KMS-11 (cell line): Measurements from ENCODE around the gene CKM.

Experiments used
- H2AFZ ChIP-seq: fragments of 200-600 bp; sonication (generic); 2 replicates; pipeline ENCODE4 v1.6.1; 2016; ENCODE audit warnings: antibody characterized with exemption, mixed run types, low read depth
- H3K27ac ChIP-seq: fragments of 200-600 bp; sonication (generic); 2 replicates; pipeline ENCODE4 v1.6.1; 2016; ENCODE audit warnings: mild to moderate bottlenecking, mixed run types
- H3K27me3 ChIP-seq: fragments of 200-600 bp; sonication (generic); 2 replicates; pipeline ENCODE4 v1.6.1; 2017; ENCODE audit warnings: mild to moderate bottlenecking, low read depth, mixed run types, moderate library complexity; ENCODE audit not compliant: insufficient read depth
- H3K36me3 ChIP-seq: fragments of 200-600 bp; sonication (generic); 2 replicates; pipeline ENCODE4 v1.6.1; 2017; ENCODE audit warnings: mild to moderate bottlenecking, mixed run types; ENCODE audit not compliant: insufficient read depth
- H3K4me1 ChIP-seq: fragments of 200-600 bp; sonication (generic); 2 replicates; pipeline ENCODE4 v1.6.1; 2016; ENCODE audit warnings: mild to moderate bottlenecking, low read depth, mixed run types; ENCODE audit not compliant: poor library complexity, severe bottlenecking
- H3K4me2 ChIP-seq: fragments of 200-600 bp; sonication (generic); 2 replicates; pipeline ENCODE4 v1.7.0; 2016; ENCODE audit warnings: mild to moderate bottlenecking, mixed run types
- H3K4me3 ChIP-seq: fragments of 200-600 bp; sonication (generic); IDR thresholded peaks from 2 replicates; pipeline ENCODE4 v1.6.1; 2017; ENCODE audit warnings: low read depth, low read length, mixed read lengths; ENCODE audit not compliant: insufficient read depth
- H3K79me2 ChIP-seq: fragments of 200-600 bp; sonication (generic); 2 replicates; pipeline ENCODE4 v1.6.1; 2016; ENCODE audit warnings: low read depth, mixed run types; ENCODE audit not compliant: insufficient read depth
- H3K9ac ChIP-seq: fragments of 200-600 bp; sonication (generic); 2 replicates; pipeline ENCODE4 v1.6.1; 2016; ENCODE audit warnings: mild to moderate bottlenecking, mixed run types
- H4K20me1 ChIP-seq: fragments of 200-600 bp; sonication (generic); 2 replicates; pipeline ENCODE4 v1.6.1; 2016; ENCODE audit warnings: mild to moderate bottlenecking, mixed run types; ENCODE audit not compliant: insufficient read depth
- CTCF ChIP-seq: fragments of 200-600 bp; sonication (generic); conservative IDR thresholded peaks from 2 replicates; pipeline ENCODE4 v1.6.1; 2017; ENCODE audit warnings: low read depth, mild to moderate bottlenecking, antibody characterized with exemption, low read length, moderate library complexity, mixed read lengths

CKM gene

GRCh38 chr19:45295873-45296272 lies 26.8 kb downstream of the CKM start:
- Histone ChIP-seq H3K79me2 (no peaks in the 10 kb centered on the region), H3K36me3 (no peaks in the 10 kb centered on the region), H3K9ac (no peak overlapping the region), H3K27me3 (no peaks in the 10 kb centered on the region), H4K20me1 (no peaks in the 10 kb centered on the region), H3K27ac (no peak overlapping the region), H3K4me1 (no peaks in the 10 kb centered on the region), H3K4me2 (no peak overlapping the region), H3K4me3 (no peak overlapping the region), H2AFZ (no peak overlapping the region)
- TF ChIP-seq CTCF, result no peak

GRCh38 chr19:45294291-45295029 lies 28.2 kb downstream of the CKM start:
- Histone ChIP-seq H3K4me1 (no peaks in the 10 kb centered on the region), H3K36me3 (no peaks in the 10 kb centered on the region), H3K27me3 (no peaks in the 10 kb centered on the region), H4K20me1 (no peaks in the 10 kb centered on the region), H2AFZ (no peak overlapping the region), H3K79me2 (no peaks in the 10 kb centered on the region), H3K9ac (no peak overlapping the region), H3K4me3 (no peak overlapping the region), H3K4me2 (no peak overlapping the region), H3K27ac (no peak overlapping the region)
- TF ChIP-seq CTCF, result no peak

GRCh38 chr19:45293682-45294081 lies 29.0 kb downstream of the CKM start:
- Histone ChIP-seq H4K20me1 (no peaks in the 10 kb centered on the region), H3K36me3 (no peaks in the 10 kb centered on the region), H3K4me1 (no peaks in the 10 kb centered on the region), H2AFZ (no peak overlapping the region), H3K4me3 (no peak overlapping the region), H3K79me2 (no peaks in the 10 kb centered on the region), H3K27me3 (no peaks in the 10 kb centered on the region), H3K9ac (no peak overlapping the region), H3K27ac (no peak overlapping the region), H3K4me2 (no peak overlapping the region)
- no peak for TF ChIP-seq CTCF

GRCh38 chr19:45291834-45292233 lies 30.8 kb downstream of the CKM start:
- Histone ChIP-seq H3K4me1 (no peaks in the 10 kb centered on the region), H3K9ac (no peak overlapping the region), H2AFZ (no peak overlapping the region), H3K27me3 (no peaks in the 10 kb centered on the region), H3K4me2 (no peak overlapping the region), H3K36me3 (no peaks in the 10 kb centered on the region), H3K27ac (no peak overlapping the region), H3K4me3 (no peak overlapping the region), H3K79me2 (no peaks in the 10 kb centered on the region), H4K20me1 (no peaks in the 10 kb centered on the region)
- TF ChIP-seq CTCF, result no peak
